Mesodermal cell (in vitro differentiated cells): ENCODE results near the gene VPS9D1.
A peak's percentile ranks its signal among the peaks of the same experiment; 100 is the strongest.
"Not testable (repeated sequence)": the region's sequence is repeated elsewhere in the genome, so short reads cannot be mapped to it uniquely, and the experiment has no call there.

Experiments used
- H3K27ac ChIP-seq: 2 replicates; pipeline ENCODE4 v1.7.0; 2013; ENCODE audit warnings: mild to moderate bottlenecking, low read depth, low read length, moderate library complexity; ENCODE audit not compliant: severe bottlenecking
- H3K36me3 ChIP-seq: 2 replicates; pipeline ENCODE4 v1.7.1; 2013; ENCODE audit warnings: mild to moderate bottlenecking, low read length, moderate library complexity; ENCODE audit not compliant: control insufficient read depth, insufficient read depth
- H3K4me1 ChIP-seq: one replicate; pipeline ENCODE4 v1.7.1; 2013; ENCODE audit warnings: mild to moderate bottlenecking, low read length; ENCODE audit not compliant: insufficient read depth, control insufficient read depth, poor library complexity, severe bottlenecking
- H3K4me3 ChIP-seq: 2 replicates; pipeline ENCODE4 v1.7.0; 2013; ENCODE audit warnings: low read length, control low read depth, mild to moderate bottlenecking; ENCODE audit not compliant: insufficient read depth, poor library complexity, severe bottlenecking; ENCODE audit errors: extremely low read depth
- H3K9me3 ChIP-seq: 2 replicates; pipeline ENCODE4 v1.7.1; 2013; ENCODE audit warnings: mild to moderate bottlenecking, low read length, moderate library complexity; ENCODE audit not compliant: control insufficient read depth
- WGBS, 2 experiments: methylation state at CpG; one replicate each; pipeline ENCODE4 v1.1.5; 2013; ENCODE audit warnings: missing lambda C conversion rate in 2 of 2; ENCODE audit not compliant: insufficient coverage in 2 of 2; 5-methylcytosine and 5-hydroxymethylcytosine counted together

The VPS9D1 gene

DNA sequence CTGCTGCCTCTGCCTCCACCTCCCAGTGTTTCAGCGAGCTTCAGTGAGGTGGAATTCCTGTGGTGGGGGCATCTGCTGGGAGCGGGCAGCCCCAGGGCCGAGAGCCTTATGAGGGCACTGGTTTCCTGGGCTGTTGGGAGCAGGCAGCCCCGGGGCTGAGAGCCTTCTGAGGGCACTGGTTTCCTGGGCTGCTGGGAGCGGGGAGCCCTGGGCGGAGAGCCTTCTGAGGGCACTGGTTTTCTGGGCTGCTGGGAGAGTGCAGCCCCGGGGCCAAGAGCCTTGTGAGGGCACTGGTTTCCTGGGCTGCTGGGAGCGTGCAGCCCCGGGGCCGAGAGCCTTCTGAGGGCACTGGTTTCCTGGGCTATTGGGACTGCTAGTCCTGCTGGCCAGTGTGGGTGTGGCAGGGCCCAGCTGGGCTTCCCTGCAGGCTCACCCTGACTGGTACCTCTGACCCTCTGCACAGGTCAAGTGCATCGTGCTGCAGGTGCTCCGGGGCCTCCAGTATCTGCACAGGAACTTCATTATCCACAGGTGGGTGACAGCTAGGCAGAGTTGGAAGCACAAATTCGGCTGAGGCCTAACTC, 28.6 kb downstream of the VPS9D1 start:
- H3K4me3 ChIP-seq, result no peak overlapping the region
- no peaks in the 10 kb centered on the region for H3K4me1 ChIP-seq
- no peak overlapping the region for H3K27ac ChIP-seq
- H3K36me3 ChIP-seq, result peaks cover 75% of the 10 kb centered on the region
- H3K9me3 ChIP-seq, result no peaks in the 10 kb centered on the region
- 96 to 97% methylated on average over 12 to 13 of the region's 13 CpGs for WGBS, 2 experiments

DNA sequence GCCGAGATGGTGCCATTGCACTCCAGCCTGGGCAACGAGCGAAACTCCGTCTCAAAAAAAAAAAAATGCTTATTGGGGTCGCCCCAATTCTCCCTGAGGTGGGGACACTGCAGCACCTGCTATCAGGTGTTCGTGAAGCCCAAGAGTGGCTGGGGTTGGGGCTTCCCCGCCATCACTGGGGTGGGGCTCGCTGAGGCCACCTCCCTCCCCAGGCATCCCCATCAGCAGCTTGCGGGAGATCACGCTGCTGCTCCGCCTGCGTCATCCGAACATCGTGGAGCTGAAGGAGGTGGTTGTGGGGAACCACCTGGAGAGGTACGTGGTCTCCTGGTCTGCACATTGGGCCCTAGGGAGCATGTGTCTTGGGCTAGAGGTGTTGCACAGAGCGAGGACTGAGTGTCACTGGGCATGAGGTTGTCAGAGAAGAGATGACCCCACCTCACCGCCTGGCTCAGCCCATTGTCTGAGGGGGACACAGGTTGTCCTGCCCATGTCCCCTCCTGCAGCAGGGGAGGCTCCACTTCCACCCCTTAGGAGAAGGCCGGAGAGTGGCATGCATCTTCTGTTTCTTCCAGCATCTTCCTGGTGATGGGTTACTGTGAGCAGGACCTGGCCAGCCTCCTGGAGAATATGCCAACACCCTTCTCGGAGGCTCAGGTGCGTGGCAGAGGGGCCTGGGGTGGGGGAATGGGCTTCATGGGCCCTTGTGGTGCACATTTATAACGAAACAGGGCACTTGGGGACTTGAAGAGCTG, 29.3 kb downstream of the VPS9D1 start:
- no peaks in the 10 kb centered on the region for H3K4me1 ChIP-seq
- WGBS, 2 experiments, result 94 to 98% methylated on average over 20 to 21 of the region's 21 CpGs
- H3K9me3 ChIP-seq, result no peaks in the 10 kb centered on the region
- H3K27ac ChIP-seq, result no peak overlapping the region
- H3K36me3 ChIP-seq, result peaks cover 69% of the 10 kb centered on the region
- H3K4me3 ChIP-seq, result no peak overlapping the region

DNA sequence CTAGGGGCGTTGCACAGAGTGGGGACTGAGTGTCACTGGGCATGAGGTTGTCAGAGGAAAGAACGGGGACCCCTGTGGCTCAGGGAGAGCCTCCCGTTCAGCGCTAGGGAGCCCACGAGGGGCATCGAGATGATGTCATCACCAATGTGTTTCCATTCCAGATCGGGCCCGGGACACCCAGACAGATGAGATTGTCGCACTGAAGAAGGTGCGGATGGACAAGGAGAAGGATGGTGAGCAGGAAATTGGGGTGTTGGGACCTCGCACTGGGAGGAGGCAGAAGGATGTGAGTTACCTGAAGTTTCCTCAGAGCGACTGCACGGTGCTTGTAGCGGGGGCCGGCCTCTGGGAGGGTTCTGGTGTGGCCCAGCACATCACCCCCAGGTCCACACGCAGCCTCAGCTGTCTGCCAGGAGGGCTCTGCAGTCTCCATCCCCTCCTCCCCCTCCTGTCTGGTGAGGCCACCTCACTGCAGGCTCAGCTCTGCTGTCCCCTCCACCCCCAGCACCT, 30.3 kb downstream of the VPS9D1 start:
- Histone ChIP-seq H3K4me1 (no peaks in the 10 kb centered on the region), H3K27ac (no peak overlapping the region), H3K9me3 (peaks cover 6% of the 10 kb centered on the region), H3K36me3 (peaks cover 72% of the 10 kb centered on the region), H3K4me3 (no peak overlapping the region)
- 95 to 100% methylated on average over 15 of the region's 16 CpGs for WGBS, 2 experiments

DNA sequence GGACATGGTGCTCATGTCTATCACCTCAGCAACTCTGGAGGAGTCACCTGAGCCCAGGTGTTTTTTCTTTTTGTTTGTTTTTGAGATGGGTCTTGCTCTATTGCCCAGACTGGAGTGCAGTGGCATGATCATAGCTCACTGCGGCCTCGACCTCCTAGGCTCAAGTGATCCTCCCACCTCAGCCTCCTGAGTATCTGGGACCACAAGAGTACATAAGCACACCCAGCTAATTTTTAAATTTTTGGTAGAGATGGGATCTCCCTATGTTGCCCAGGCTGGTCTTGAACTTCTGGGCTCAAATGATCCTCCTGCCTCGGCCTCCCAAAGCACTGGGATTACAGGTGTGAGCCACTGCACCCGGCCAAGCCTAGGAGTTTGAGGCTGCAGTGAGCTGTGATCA, 31.1 kb downstream of the VPS9D1 start:
- H3K36me3 ChIP-seq, result peaks cover 74% of the 10 kb centered on the region
- not testable (repeated sequence) for H3K9me3 ChIP-seq, H3K4me3 ChIP-seq, H3K27ac ChIP-seq, H3K4me1 ChIP-seq
- WGBS, 2 experiments, result 100% methylated on average over 1 to 3 of the region's 4 CpGs

DNA sequence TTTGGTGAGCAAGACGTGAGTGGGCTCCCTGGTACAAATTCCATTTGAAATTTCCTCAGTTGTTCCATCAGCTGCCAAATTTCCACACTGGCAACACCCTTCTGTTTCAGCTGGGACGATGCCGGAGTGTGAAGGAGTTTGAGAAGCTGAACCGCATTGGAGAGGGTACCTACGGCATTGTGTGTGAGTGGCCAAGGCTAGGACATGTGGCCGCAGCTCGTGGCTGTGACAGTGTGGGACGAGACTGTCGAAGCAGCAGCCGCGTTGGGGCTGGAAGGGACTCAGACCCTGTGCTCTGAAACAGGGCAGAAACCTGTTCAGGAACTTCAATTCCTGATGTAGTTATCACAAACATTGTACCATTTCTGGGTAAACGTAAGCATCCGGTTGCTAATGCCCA, 31.6 kb downstream of the VPS9D1 start:
- Histone ChIP-seq H3K4me1 (no peaks in the 10 kb centered on the region), H3K9me3 (peaks cover 10% of the 10 kb centered on the region), H3K4me3 (no peak overlapping the region), H3K36me3 (peaks cover 74% of the 10 kb centered on the region), H3K27ac (no peak overlapping the region)
- 93 to 98% methylated on average over 13 of the region's 13 CpGs for WGBS, 2 experiments

DNA sequence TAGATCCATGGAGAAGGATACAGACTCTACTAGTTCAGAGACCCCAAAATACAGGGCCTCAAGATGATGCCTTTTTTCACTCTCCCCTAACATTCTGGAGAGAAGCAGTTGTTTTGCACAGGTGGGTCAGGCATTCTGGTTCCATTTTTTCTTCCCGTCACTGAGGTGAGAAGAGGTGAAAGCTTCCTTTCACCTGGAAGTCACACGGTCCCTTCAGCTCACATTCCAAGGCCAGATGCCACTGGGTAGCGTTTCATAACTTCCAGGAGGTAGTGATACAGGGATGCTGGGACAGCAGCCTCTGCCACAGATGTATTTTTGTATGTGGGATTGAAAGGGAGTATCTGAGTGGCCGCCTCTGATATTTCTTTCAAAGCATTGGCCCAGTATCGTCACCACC, 32.3 kb downstream of the VPS9D1 start:
- Histone ChIP-seq H3K9me3 (peaks cover 14% of the 10 kb centered on the region), H3K36me3 (peaks cover 74% of the 10 kb centered on the region), H3K4me3 (no peak overlapping the region), H3K4me1 (no peaks in the 10 kb centered on the region), H3K27ac (no peak overlapping the region)
- 100% methylated on average over 2 to 3 of the region's 5 CpGs for WGBS, 2 experiments

DNA sequence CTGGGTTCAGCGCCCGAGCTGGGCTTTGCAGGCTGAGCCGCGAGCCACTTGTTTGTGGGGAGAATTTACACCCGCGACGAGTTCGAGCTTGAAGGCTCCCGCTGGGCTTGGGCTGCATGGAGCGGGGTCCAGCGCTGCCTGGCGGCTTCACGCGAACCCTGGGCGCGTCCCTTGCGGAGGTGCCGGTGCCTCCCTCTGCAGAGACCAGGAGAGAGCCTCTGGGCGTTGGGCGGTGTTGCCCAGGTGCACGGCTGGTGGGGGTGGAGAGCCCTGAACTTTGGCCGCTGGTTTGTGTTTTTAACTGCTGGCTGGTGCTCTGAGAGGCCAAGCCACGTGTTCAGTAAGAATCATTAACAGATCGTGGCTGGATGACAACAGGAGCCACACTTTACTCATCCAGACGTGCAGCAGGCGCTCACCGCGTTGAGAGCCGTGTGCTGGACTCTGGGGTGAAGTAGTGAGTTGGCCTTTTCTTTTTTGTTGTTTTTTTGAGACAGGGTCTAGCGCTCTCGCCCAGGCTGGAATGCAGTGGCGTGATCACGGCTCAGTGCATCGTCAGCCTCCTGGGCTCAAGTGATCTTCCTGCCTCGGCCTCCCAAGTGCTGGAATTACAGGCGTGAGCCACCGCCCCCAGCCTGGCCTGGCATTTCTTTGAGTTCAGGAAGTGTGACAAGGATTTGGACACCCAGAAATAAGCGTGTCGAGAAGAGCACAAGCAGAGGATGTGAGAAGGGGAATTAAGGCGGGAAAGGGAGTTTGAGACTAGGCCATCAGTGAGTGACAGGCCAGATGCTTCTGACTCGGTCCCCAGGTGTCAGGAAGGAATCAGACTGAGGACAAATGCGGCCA, 33.4 kb downstream of the VPS9D1 start:
- Histone ChIP-seq H3K4me3 (peak overlapping the region; percentile 76), H3K36me3 (peaks cover 73% of the 10 kb centered on the region), H3K9me3 (peaks cover 14% of the 10 kb centered on the region), H3K4me1 (no peaks in the 10 kb centered on the region), H3K27ac (peak overlapping the region; percentile 79)
- 29 to 33% methylated on average over 29 to 37 of the region's 42 CpGs for WGBS, 2 experiments

DNA sequence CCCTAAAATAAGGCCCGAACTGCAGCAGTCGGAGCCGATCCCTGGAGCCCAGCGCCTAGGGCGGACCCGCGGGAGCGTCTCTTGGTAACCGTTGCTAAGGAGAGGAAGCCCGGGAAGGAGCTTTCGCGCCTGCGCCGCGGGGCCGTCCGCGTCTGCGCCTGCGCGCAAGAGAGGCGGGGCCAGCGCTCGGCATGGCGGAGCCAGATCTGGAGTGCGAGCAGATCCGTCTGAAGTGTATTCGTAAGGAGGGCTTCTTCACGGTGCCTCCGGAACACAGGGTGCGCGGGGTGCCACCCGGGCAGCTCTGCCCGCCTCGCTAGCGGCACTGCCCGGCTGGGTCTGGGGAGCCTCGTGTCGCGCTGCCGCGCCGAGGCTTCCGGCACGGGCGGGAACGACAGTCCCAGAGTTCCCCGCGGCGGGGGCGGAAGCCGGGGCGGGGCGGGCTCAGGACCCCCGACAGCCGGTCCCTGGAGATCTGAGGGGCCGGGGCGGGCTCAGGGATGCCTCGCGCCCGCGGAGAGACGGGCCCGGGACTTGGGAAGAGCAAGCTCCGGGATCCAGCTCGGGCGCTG, 34.1 kb downstream of the VPS9D1 start, which contains the start of gene CDK10:
Gene CDK10, plus strand, starts transcription at position 170 of the 572 bp plus-strand sequence. Its CDS starts 22 bp downstream, at position 192.
- WGBS, 2 experiments, result 1% methylated on average over 54 to 66 of the region's 67 CpGs
- Histone ChIP-seq H3K4me1 (no peaks in the 10 kb centered on the region), H3K4me3 (peak within 1 kb of the TSS; percentile 76), H3K36me3 (peaks cover 69% of the 10 kb centered on the region), H3K9me3 (peaks cover 14% of the 10 kb centered on the region), H3K27ac (peak within 1 kb of the TSS; percentile 79)

DNA sequence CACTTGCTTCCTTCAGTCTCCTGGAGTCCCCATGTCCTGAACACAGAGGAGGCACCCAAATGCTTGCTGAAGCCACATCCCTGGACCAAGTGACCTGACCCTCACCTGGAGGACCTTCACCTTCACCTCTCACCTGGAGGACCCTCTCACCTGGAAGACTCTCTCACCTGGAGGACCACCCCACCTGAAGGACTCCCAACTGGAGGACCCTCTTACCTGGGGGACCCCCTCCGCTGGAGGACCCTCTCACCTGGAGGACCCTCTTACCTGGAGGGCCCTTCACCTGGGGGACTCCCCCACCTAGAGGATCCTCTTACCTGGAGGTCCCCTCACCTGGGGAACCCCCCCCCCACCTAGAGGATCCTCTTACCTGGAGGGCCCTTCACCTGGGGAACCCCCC, 34.8 kb downstream of the VPS9D1 start:
- H3K4me1 ChIP-seq, result no peaks in the 10 kb centered on the region
- H3K4me3 ChIP-seq, result no peak overlapping the region
- no peak overlapping the region for H3K27ac ChIP-seq
- 100% methylated on average over 1 of the region's 1 CpG; no CpG with 5 or more reads in 1 of the 2 experiments for WGBS, 2 experiments
- peaks cover 19% of the 10 kb centered on the region for H3K9me3 ChIP-seq
- peaks cover 68% of the 10 kb centered on the region for H3K36me3 ChIP-seq

DNA sequence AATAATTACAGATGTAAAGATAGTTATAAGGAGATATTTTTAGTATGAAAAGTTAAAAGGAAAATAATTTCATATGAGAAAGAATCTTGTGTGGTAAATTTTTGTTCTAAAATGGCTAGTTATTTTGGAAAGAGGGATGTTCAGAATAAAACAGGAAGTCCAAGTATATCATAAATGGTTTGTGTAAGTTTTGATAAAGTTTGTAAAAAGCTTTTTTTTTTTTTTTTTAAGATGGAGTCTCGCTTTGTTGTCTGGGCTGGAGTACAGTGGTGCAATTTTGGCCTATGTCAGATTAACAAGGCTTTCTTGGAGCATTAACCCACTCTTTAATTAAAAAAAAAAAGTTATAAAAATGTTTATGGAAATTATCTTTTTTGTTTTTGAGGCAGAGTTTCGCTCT, 42.4 kb downstream of the VPS9D1 start:
- Histone ChIP-seq H3K36me3 (peaks cover 37% of the 10 kb centered on the region), H3K4me1 (no peaks in the 10 kb centered on the region), H3K27ac (no peak overlapping the region), H3K9me3 (peaks cover 32% of the 10 kb centered on the region), H3K4me3 (no peak overlapping the region)
- WGBS, 2 experiments, result 100% methylated on average over 1 of the region's 2 CpGs
